ENCODE measurements around the gene CPNE9.

The CPNE9 gene

DNA sequence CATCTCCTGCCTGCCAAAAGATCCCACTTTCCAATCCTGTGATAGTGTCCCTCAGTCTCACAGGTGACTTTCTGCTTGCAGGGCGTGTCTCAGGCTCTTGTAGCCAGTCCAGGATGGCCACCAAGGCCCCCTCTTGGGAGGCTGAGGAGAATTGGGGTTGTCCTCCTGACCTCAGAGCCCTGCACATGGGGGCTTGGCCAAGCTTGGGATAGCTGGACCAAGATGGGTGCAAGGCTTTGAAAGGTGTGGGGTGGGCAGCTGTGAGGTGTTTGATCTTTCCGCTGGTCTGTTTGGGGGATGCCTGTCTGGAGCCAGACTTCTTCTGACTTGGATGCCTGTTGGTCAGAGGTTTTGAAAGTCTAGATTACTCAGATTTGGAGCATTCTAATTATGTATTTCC lies 12.0 kb upstream of the CPNE9 start:
- Histone ChIP-seq H3K27ac (ENCODE audit: low read depth, low read length) (no peak overlapping the region), H3K9ac (ENCODE audit: low read length) (no peak overlapping the region), H3K4me3 (ENCODE audit: insufficient read depth, low read length, poor library complexity, severe bottlenecking) (no peak overlapping the region), H2AFZ (ENCODE audit: low read depth, low read length, severe bottlenecking) (no peak overlapping the region), H3K9me3 (ENCODE audit: insufficient read depth, low read length) (no peaks in the 10 kb centered on the region), H3K27me3 (ENCODE audit: low read length) (no peaks in the 10 kb centered on the region), H4K20me1 (ENCODE audit: low read depth, low read length) (no peaks in the 10 kb centered on the region), H3K4me2 (ENCODE audit: low read depth, low read length, poor library complexity, severe bottlenecking) (no peak overlapping the region), H3F3A (ENCODE audit: insufficient read depth) (no peaks in the 10 kb centered on the region), H3K79me2 (ENCODE audit: insufficient read depth, low read length) (no peaks in the 10 kb centered on the region), H3K36me3 (ENCODE audit: low read length) (no peaks in the 10 kb centered on the region), H3K9me2 (replicated peaks; ENCODE audit: insufficient read depth, low read length) (no peaks in the 10 kb centered on the region)
- TF ChIP-seq, protein P1, sequence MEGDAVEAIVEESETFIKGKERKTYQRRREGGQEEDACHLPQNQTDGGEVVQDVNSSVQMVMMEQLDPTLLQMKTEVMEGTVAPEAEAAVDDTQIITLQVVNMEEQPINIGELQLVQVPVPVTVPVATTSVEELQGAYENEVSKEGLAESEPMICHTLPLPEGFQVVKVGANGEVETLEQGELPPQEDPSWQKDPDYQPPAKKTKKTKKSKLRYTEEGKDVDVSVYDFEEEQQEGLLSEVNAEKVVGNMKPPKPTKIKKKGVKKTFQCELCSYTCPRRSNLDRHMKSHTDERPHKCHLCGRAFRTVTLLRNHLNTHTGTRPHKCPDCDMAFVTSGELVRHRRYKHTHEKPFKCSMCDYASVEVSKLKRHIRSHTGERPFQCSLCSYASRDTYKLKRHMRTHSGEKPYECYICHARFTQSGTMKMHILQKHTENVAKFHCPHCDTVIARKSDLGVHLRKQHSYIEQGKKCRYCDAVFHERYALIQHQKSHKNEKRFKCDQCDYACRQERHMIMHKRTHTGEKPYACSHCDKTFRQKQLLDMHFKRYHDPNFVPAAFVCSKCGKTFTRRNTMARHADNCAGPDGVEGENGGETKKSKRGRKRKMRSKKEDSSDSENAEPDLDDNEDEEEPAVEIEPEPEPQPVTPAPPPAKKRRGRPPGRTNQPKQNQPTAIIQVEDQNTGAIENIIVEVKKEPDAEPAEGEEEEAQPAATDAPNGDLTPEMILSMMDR (IDR thresholded peaks at IDR 0.05; ENCODE audit: insufficient read depth, low read length, poor library complexity, severe bottlenecking), result no peak
- TF ChIP-seq EZH2phosphoT487 (conservative IDR thresholded peaks at IDR 0.05; ENCODE audit: low read length), result no peak

DNA sequence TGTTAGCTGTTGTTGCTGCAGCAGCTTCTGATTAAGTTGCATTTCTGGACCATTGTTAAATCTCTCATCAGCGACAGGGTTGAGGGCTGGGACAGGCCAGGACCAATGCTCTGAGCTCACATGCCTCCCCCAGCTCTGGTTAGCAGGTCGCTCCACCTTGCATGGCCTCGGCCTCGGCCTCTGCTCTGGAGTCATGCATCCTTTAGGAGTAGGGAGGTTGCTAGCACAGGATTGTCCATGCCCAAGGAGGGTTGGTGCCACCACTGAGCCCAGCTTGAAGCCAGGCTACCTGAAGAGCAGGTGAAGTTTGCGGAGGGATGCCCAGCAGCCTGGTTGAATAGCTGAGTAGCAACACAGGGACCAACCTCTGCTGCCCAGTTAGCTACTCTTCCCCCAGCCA lies 11.2 kb upstream of the CPNE9 start:
- no peak overlapping the region for H3K4me2 ChIP-seq (ENCODE audit: low read depth, low read length, poor library complexity, severe bottlenecking)
- no peak overlapping the region for H3K4me3 ChIP-seq (ENCODE audit: insufficient read depth, low read length, poor library complexity, severe bottlenecking)
- no peaks in the 10 kb centered on the region for H3K9me2 ChIP-seq (replicated peaks; ENCODE audit: insufficient read depth, low read length)
- H4K20me1 ChIP-seq (ENCODE audit: low read depth, low read length), result no peaks in the 10 kb centered on the region
- H2AFZ ChIP-seq (ENCODE audit: low read depth, low read length, severe bottlenecking), result no peak overlapping the region
- no peaks in the 10 kb centered on the region for H3K27me3 ChIP-seq (ENCODE audit: low read length)
- H3F3A ChIP-seq (ENCODE audit: insufficient read depth), result no peaks in the 10 kb centered on the region
- no peaks in the 10 kb centered on the region for H3K79me2 ChIP-seq (ENCODE audit: insufficient read depth, low read length)
- TF ChIP-seq EZH2phosphoT487 (conservative IDR thresholded peaks at IDR 0.05; ENCODE audit: low read length), result no peak
- TF ChIP-seq, protein P1 (IDR thresholded peaks at IDR 0.05; ENCODE audit: insufficient read depth, low read length, poor library complexity, severe bottlenecking), result no peak
- no peak overlapping the region for H3K9ac ChIP-seq (ENCODE audit: low read length)
- H3K36me3 ChIP-seq (ENCODE audit: low read length), result no peaks in the 10 kb centered on the region
- no peaks in the 10 kb centered on the region for H3K9me3 ChIP-seq (ENCODE audit: insufficient read depth, low read length)
- no peak overlapping the region for H3K27ac ChIP-seq (ENCODE audit: low read depth, low read length)

GRCh38 chr3:9695345-9695744 lies 8.3 kb upstream of the CPNE9 start:
- Histone ChIP-seq H3K36me3 (ENCODE audit: low read length) (no peaks in the 10 kb centered on the region), H3K79me2 (ENCODE audit: insufficient read depth, low read length) (no peaks in the 10 kb centered on the region), H3F3A (ENCODE audit: insufficient read depth) (no peaks in the 10 kb centered on the region), H3K4me3 (ENCODE audit: insufficient read depth, low read length, poor library complexity, severe bottlenecking) (no peak overlapping the region), H3K9ac (ENCODE audit: low read length) (no peak overlapping the region), H2AFZ (ENCODE audit: low read depth, low read length, severe bottlenecking) (no peak overlapping the region), H3K9me2 (replicated peaks; ENCODE audit: insufficient read depth, low read length) (no peaks in the 10 kb centered on the region), H3K4me2 (ENCODE audit: low read depth, low read length, poor library complexity, severe bottlenecking) (no peak overlapping the region), H3K27ac (ENCODE audit: low read depth, low read length) (no peak overlapping the region), H4K20me1 (ENCODE audit: low read depth, low read length) (no peaks in the 10 kb centered on the region), H3K9me3 (ENCODE audit: insufficient read depth, low read length) (no peaks in the 10 kb centered on the region), H3K27me3 (ENCODE audit: low read length) (no peaks in the 10 kb centered on the region)
- TF ChIP-seq, protein P1 (IDR thresholded peaks at IDR 0.05; ENCODE audit: insufficient read depth, low read length, poor library complexity, severe bottlenecking), result no peak
- no peak for TF ChIP-seq EZH2phosphoT487 (conservative IDR thresholded peaks at IDR 0.05; ENCODE audit: low read length)

All from SU-DHL-6 (cell line).